HL-60/S4 (cell line): ENCODE data around the gene NCF4.

Source experiments
- in situ Hi-C: fragments of 300-500 bp; cut with MboI; formaldehyde crosslinking; loops from 2 replicates; pipeline ENCODE4 v1.14.3; 2022; ENCODE audit warnings: low sequenced_read_pairs

NCF4 gene

DNA sequence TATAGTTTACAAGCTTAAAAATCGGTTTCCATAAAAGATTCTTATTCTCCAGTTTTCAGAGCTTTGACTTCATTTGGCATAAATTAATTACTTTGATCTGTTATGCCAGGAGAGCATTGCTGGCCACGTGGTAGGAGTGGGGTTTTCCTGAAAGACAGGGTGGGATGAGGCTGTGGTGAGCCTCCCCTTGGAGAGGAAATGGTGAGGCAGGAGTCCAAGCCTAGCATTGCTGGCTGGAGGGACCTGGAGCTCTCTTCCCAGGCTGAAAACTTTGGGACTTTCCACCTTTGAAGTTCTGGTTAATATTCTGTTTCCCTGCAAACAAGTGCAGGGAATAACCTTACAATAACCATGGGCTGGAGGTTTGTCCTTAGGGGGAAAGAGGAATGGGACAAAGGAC lies 31.5 kb downstream of the NCF4 start:
- in situ Hi-C loops: no loop called here

DNA sequence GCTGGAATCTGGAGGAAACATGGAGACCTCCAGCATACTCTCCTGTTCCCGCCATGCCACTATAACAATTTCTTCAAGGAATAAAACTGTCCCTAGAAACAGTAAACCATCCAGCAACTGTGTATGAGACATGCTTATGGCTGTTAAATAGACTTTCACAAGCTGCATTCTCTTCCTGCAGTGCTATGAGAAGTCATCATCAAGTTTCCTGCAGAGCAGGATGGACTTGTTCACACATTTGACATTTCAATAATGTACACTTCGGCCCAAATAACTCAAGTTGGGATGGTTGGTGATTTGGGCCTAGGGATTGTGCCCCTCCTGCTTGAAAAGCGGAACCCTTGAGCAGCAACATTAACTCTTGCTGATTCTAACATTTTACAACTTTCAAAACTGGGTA lies 32.5 kb downstream of the NCF4 start:
- in situ Hi-C loops: no loop called here

DNA sequence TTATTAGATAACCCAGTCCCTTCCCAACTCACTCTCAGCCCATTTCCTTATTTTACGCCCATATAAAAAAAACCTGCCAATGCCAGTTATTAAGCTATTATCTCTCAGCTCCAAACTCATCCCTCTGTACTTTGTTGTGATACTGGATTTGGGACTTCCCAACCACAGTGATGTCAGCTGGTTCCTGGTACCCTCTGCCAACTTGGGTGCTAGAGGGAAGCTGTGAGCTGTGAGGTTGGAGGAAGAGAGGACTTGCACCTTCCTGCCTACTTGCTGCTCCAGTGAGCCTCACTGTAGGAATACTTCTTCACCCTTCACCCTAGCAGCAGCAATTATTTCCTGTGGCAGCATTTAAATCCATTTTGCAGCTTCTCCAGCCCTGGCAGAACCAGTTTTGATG lies 33.5 kb downstream of the NCF4 start:
- in situ Hi-C loops: no loop called here

DNA sequence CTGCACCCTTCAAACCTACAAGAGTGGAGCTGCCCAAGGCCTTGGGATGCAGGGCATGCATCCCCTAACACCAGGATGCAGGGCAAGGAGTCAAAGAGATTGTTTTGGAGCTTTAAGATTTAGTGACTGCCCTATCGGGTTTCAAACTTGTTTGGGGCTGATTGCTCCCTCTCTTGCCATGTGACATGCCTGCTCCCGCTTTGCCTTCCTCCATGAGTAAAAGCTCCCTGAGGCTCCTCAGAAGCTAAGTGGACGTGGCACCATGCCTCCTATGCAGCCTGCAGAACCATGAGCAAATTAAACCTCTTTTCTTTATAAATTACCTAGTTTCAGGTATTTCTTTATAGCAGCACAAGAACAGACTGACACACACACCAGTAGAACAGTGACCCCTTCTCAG lies 36.8 kb downstream of the NCF4 start:
- in situ Hi-C loops: no loop called here

DNA sequence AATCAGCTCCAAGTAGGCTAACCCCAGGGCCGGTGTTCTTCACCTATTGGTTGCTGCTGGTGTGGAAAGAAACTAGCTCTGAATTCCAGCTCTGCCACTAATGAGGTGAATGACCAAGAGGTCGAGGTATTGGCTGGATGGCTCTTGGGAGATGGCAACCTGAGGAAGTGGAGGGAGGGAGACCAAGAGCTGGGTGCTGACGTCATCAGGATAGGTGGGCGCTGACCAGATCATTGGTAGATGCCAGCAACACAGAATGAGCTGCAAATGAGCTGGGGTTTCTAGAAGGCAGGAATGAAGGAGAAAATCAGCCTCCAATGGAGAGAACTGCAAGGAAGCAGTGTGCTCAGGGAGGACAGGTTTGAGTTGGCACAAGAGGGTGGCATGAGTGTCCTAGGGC lies 37.9 kb downstream of the NCF4 start:
- in situ Hi-C loops: no loop called here

DNA sequence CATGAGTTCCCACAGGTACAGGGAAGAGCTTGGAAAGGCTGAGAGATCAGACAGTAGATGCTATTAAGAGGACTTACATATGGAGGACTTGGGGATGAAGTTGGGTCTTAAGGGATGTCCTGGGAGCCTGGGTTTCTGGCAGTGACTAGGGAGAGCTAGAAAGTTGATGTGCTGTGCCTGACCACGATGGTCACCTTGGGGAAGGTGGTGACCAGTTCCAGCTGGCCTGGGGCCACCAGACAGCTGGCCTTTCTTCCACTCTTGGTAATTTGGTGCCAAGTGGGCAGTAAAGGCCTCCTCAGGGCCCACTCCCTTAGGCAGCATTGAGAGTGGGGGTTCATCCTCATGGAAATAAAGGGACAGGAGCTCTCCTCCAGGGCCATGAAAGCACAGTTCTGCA lies 38.7 kb downstream of the NCF4 start:
- in situ Hi-C loops: no loop called here

DNA sequence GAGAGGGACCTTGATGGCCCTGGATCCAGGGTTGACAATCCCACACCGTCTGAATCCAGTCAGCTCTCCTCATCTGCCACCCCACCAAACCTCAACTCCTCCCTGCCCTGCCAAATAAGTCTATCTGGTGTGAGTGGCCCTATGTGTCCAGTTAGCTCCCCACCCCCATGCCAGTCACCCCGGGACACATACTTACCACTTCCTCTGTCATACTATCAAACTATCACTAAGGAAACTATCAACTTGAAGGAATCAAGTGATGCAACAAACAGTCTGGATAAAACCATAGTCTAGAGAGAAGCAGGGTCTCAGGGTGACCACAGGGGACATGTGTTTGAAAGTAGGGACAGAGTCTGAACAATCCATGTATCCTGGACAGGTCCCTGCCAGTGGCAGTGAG lies 39.4 kb downstream of the NCF4 start:
- in situ Hi-C loops: no loop called here

DNA sequence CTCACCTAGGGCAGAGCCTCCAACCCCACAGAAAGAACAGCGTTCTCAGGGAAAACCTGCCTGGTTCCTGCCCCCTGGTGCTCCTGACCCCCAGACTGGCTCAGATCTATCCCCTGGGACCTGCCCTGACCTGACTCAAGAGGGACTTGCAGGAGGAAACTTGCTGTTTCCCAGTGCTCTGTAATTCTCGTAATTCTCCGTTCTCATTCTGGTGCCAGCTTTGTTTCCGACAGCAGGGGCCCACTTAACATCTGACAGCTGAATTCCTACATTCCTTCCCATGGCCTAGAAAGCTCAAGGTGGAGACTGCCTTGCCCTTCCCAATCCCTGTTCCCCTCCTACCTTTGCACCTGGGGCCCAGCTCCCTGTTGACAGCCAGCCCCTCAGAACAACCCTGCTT lies 40.1 kb downstream of the NCF4 start:
- in situ Hi-C loops: no loop called here

DNA sequence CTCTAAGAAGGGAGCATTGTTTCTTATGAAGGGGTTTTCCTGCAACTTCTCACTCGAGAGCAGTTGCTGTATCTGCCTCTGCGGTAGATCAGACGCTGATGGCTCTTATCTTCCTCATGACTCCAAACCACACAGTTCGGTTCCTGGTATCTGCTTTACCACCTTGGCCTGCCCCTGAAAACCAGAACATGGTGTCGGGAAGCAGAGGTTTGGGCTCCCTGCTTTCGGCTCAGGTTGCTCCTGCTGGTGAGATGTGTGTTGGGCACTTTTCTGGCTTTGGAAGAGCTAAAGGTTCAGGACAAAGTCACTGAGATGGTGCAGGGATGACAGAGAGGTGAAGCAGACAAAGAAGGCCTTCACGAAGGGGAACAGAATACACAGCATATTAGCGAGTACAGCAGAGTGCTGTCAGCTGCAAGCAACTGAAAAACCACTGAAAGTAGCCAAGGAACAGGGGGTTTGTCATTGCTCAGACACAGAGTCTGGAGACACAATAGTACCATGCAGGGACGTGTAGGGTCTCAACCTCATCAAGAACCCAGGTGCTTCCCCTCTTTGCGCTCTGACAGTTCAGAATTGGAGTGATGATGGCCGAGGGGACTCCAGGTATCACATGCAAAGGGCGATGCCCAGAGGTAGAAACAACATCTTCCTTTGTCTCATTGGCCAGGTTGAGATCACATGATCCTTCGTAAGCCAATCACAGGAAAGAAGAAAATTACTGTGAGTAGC lies 40.8 kb downstream of the NCF4 start:
- in situ Hi-C loops: no loop called here

DNA sequence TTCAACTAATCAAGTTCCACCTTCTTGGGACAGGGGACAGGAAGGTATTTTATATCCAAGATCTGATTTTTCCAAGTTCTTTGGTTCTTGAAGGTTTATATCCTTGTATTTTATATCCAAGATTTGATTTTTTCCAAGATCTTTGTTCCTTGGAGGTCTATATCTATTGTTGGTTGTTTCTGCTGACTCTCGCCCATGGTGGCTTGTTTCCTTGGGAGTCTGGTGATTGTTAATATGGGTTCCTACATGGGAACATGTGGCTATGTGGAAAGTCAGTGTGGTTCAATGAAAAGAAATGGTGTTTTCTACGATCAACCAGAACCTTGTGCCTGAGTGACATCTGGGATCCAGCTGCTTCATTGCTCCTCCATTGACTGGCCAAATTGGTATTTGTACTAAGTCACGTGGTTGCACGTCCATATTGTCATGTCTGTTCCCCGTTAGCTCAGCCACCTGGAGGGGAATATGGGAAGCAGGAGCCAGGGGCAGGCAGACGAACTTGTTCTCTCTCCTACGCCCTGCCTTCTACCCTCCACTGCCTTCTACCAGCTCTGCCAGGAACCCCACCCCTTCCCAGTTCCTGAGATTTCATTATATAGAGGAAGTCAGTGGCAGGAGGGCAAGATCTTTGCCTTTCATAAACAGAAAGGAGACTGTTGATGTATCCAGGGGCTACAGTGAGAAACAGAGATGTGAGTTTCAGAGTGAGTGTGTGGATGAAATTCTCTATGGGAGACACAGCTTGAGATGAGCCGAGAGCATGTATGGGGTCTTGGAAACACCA lies 41.5 kb downstream of the NCF4 start:
- in situ Hi-C loops: no loop called here

DNA sequence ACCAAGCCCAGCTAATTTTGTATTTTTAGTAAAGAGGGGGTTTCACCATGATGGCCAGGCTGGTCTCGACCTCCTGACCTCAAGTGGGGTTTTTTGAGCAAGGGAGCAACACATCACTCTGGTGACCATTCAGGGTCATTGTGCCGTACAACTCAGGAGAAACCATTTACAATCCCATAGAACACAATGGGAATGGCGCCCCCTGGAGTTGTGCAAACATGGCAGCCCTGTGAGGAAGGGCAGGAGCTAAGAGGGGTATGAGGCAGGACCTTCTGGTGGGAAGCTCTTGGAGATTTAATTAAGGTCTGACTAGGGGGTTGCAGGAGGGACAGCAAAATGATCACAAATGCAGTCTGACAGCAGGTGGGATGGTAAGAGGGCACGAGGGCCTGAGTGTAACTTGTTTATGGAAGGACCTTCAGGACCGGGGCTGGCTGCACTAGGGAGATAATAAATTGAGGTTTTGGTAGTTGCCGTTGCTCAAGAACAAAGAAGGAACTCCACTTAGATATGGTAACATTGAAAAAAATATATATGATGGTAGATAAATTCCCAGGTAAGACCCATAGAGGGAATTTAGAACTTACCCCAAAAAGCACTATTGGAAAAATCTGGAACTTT lies 43.6 kb downstream of the NCF4 start:
- in situ Hi-C loops: no loop called here

DNA sequence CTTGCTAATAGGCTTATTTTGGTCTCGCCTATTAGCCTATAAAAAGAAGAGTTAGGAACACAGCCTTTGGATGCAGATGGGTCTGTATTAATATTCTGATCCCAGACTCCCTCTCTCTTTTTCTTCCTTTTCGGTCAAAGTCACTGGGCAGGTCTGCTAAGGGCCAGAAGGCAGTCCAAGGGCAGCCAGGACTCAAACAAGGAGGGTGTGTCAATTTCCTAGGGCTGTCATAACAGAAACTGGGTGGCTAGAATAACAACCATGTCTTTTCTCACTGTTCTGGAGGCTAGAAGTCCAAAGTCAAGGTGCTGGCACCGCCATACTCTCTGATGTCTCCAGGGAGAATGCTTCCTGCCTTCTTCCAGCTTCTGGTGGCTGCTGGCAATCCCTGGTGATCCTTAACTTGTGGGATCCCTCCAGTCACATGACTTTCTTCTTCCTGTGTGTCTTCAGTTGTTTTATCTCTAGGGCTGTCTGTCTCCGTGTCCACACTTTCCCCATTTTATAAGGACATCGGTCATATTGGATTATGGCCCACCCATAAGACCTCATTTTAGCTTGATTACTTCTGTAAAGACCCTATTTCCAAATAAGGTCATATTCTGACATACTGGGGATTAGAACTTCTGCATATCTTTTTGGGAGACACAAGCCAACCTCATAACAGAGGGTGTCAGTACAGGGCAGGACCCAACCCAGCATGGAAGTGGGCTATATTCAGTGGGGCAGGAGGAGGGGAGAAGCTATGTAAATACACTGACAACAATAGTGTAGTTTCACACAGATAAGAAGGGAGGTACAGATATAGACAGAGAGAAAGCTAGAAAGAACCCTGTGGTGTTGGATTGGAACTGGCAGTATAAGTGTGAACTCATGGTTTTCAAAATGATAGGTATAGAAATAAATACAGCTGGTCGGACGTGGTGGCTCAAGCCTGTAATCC lies 46.7 kb downstream of the NCF4 start:
- in situ Hi-C loops: no loop called here

DNA sequence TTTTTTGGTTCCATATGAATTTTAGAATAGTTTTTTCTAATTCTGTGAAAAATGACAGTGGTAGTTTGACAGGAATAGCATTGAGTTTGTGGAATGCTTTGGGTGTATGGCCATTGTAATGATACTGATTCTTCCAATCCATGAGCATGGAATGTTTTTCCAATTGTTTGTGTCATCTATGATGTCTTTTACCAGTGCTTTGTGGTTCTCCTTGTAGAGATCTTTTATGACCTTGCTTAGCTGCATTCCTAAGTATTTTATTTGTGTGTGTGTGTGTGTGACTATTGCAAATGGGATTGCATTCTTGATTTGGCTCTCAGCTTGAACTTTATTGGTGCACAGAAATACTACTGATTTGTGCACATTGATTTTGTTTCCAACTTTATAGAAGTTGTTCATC lies 49.7 kb downstream of the NCF4 start:
- in situ Hi-C loops: no loop called here

DNA sequence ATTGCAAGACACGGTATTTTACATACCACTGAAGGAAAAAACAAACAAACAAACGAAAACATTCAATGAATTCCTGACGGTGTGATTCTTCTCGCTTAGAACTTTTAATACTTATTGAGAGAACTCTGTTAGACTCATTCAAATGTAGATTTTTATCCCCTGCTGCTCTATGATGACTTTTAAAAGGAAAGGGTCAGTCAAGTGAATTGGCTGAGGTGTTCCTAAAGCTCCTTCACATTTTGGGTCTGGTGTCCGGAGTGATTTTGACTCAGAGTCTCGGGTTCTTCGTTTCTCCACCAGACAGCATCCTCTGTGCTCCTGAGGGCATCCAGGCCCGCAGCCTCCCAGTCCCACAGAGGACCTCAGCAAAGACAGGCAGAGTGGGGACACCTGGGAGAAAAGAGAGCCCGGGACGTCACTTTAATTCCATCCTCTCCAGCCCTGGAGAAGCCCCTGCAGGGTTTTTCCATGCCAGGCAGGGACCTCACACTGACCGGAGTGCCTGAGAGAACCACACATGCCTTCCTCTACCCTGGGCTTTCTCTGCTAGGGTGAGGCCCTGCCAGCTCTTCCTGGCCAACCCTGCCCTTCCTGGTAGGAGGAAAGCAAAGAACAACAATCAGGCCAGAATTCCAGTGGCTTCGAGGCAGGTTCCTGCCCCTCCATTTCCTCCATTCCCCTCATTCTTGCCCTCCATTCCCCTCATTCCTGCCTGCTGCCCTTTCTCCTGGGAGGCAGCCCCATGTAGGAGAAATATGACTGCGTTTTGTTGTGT lies 51.3 kb downstream of the NCF4 start:
- in situ Hi-C loops: no loop called here

DNA sequence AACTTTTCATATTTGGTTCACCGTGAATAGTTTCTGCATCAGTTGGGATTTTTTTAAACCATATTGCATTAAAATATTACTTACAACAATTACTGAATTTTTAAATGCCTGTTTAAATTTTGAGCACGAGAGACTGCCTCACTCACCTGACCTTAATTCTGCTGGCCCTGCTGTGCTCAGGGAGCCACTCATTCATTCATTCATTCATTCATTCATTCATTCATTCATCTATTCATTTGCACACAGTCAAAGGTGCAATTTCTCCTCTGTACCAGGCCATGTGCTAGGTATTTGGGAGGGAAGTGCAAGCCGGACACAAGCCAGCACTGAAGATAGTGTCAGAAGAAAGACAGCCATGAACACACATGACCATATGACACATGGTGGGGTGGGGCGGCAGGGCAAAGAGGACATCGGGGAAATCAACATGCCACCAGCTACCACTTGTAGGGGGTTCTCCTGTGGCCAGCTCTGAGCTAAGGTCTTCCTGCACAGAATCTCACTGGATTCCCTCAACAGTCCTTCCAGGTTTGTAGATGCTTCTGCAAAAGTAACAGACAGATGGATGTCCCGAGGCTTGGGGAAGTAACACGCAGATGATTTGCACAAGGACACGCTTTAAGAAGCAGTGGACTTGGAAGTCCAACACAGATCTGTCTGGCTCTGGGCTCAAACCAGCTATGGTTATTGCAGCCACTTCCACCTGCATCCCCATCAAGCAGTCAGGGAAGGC lies 52.1 kb downstream of the NCF4 start:
- in situ Hi-C loops: no loop called here

DNA sequence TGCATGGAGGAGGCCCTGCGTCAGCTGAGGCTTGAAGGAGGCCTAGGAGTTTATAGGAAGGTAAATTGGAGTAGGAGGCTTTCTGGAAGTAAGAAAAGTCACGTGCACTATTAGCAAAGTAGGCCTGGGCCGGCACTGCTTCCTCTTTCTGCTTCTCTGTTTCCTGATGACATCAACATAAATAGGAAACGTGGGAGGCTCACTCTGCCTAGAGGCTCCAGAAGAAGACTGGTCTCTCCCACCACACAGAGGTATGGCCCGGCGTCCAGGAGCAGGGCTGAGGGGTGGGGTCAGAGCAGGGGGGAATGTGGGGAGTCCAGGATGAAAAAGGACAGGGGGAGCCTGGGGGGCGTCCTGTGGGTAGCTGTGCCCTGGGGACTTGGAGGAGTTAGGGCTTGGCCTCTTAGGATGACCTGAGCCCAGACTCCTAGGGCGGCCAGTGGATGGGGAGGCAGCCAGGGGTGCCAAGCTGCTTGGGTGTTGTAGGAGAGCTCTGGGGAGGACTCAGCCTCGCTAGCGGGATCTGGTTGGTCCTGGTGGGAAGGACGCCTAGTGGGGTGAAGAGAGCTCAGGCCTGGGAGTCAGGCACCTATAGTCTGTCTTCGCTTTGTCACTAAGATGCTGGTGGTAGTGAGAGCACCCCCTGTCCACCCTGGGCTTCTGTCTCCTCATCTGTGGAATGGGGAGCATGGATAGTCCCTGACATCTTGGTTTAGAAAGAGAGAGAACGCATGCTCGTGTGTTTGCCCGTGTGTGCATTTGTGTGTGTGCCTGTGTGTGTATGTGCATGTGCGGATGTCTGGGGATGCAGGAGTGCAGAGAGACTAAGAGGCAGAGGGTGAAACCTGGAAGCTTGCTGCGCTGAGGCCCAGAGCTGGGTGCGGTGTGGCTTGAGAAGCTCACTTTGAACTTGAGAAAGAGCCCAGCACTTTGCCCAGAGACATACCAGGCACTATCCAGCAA lies 52.9 kb downstream of the NCF4 start, which contains the start of gene CSF2RB:
CSF2RB (plus strand) TSS at position 202 of the 963 bp plus-strand sequence. CDS start 8,580 bp downstream, outside the sequence.
- in situ Hi-C loops: no loop called here

DNA sequence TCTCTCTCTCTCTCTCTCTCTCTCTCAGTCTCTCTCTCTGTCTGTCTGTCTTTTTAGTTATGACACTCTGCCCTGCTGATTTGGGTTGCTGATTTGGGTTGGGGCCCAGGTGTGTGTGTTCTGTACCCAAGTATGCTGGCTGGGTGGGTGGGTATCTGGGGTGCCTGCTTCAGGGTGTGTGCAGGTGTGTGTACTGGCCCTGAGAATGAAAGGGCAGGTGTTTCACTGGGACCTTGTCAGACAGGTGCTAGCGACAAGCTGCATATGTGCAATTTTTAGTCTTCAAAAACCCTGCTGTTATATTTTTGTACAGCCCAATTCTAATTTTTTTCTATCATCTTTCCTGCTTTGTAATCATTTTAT lies 53.6 kb downstream of the NCF4 start:
- in situ Hi-C loops: no loop called here

DNA sequence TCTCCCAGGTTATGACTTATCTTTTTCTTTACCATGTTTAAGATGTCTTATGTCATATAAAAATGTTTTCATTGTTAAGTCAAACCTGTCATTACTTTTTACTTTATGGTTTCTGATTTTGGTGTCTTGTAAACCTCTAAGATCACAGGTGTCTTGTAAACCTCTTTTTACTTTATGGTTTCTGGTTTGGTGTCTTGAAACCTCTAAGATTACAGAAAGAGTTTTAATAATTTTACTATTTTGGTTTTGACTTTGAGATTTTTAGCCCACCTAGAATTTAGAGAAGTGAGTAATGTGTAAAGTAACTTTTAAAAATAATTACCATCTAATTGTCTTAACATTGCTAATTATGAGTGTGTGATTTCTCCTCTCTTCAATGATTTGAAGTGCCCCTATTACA lies 55.2 kb downstream of the NCF4 start:
- in situ Hi-C loops: no loop called here
